ENCODE data around the gene IL20RB.

The IL20RB gene

GRCh38 chr3:137039570-137039969 lies 81.8 kb downstream of the IL20RB start:
- DNase-seq (ENCODE audit: low spot score): no peak

DNA sequence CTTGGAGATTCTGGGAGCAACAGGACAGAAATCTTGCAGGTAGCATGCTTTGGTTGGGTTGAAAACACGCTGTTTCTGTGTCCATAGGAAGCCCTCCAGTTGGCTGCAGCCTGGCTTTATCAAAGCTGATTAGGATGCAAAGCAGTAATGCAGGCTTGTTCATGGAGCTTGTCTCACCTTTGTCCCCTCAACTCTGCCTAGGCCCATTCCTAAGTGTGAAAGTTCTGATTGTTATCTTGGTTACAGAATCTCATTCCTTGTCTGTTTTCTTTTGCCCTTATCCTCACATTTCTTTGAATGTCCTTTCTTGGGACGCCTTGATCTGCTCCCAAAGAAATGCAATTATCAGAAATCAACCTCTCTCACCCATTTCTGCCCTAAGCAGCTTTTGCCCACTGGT lies 83.5 kb downstream of the IL20RB start:
- DNase-seq (ENCODE audit: low spot score): no peak

DNA sequence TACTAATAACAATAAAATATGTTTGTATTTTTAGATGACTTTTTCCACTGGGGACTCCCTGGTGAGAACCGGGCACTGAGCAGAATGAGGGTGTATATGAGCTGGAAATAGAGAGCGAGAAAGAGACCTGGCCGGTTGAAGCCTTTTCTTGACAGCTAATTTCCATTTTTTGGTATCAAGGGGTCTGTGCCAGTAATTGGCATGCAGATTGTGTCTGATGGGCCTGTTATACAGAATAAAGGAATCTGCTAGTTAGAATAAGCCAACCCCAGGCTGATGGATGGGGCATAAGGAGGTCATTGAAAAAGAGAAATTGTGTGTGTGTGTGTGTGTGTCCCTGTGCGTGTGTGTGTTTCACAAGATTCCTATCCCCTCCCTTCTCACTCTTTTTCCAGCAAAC lies 83.9 kb downstream of the IL20RB start:
- no peak for DNase-seq (ENCODE audit: low spot score)

DNA sequence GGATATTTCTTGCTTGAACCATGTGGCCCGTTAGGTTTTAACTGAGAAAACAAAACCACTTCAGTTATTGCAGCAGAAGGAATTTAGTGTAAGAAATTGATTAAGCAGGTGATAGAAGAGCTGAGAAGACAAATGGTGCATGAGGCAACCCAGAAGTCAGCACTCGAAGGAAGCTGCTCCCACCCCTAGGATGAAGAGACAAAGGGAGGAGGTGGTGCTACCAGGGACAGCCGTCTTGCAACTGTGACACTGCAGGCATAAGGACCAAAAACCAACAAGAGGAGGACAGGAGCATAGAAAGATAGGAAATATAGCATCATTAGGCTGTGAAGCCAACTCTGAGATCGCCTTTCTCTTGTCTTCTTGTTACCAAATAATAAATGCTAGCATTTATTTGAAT lies 89.0 kb downstream of the IL20RB start:
- no peak for DNase-seq (ENCODE audit: low spot score)

GRCh38 chr3:137047240-137047639 lies 89.5 kb downstream of the IL20RB start:
- DNase-seq (ENCODE audit: low spot score): no peak

GRCh38 chr3:137050281-137050680 lies 92.5 kb downstream of the IL20RB start:
- DNase-seq (ENCODE audit: low spot score): no peak

DNA sequence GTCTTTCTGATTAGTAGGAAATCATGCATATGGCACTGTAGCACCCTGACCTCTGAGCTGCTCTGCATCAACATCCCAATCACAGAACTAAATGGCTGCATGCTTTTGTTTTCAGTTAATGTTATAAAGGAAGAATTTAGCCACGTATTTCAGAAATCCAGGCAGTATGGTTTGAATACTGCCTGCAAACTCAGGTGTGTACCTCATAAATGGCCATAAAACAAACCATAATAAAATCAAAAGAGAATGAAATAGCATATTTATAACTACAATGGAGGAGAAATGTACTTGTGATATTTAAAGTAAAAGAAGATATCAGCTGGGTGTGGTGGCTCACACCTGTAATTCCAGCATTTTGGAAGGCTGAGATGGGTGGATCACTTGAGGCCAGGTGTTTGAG lies 94.5 kb downstream of the IL20RB start:
- no peak for DNase-seq (ENCODE audit: low spot score)
